CD14-positive monocyte (primary cell): ENCODE data around the gene HDAC7. TPM values are rescaled to one million over a fixed set of nuclear protein-coding genes. Genes with fewer than 3 reads are reported as not detected.
A peak's percentile ranks its signal among the peaks of the same experiment; 100 is the strongest.

Source experiments
- DNase-seq, 3 donors: peaks; one replicate each; pipeline ENCODE4 v3.0.0-alpha.2; 2011 to 2022
- H2AFZ ChIP-seq: 2 replicates; pipeline ENCODE4 v1.6.0; 2012; ENCODE audit warnings: mild to moderate bottlenecking, low read depth, low read length, inconsistent platforms; ENCODE audit not compliant: insufficient read depth, poor library complexity, severe bottlenecking
- H3K27ac ChIP-seq, 2 donors: 1 replicate in 1 of 2; 2 replicates in 1 of 2; pipeline ENCODE4 v1.5.1; 2012 to 2013; ENCODE audit warnings: low read length in 2 of 2, control low read depth in 1 of 2, inconsistent platforms in 1 of 2, low read depth in 1 of 2, mild to moderate bottlenecking in 1 of 2
- H3K27me3 ChIP-seq, 2 donors: one replicate each; pipeline versions ENCODE4 v1.6.0 to v1.6.1; 2011 to 2013; ENCODE audit warnings: low read length in 2 of 2; ENCODE audit not compliant: control insufficient read depth in 2 of 2, insufficient read depth in 2 of 2
- H3K36me3 ChIP-seq, 2 donors: replicated peaks in 1 of 2; 1 replicate in 1 of 2; 2 replicates in 1 of 2; pipeline versions ENCODE4 v1.5.1 to v1.6.1; 2012 to 2013; ENCODE audit warnings: low read length in 2 of 2, control low read depth in 1 of 2, inconsistent platforms in 1 of 2, mild to moderate bottlenecking in 1 of 2; ENCODE audit not compliant: insufficient read depth in 2 of 2, control insufficient read depth in 1 of 2
- H3K4me1 ChIP-seq, 2 donors: 1 replicate in 1 of 2; 2 replicates in 1 of 2; pipeline versions ENCODE4 v1.5.1 to v1.6.1; 2012 to 2013; ENCODE audit warnings: low read length in 2 of 2, control low read depth in 1 of 2, inconsistent platforms in 1 of 2, mild to moderate bottlenecking in 1 of 2, moderate library complexity in 1 of 2; ENCODE audit not compliant: insufficient read depth in 2 of 2, control insufficient read depth in 1 of 2
- H3K4me2 ChIP-seq: replicated peaks from 2 replicates; pipeline ENCODE3; 2012; ENCODE audit warnings: low read length, moderate library complexity, mild to moderate bottlenecking; ENCODE audit not compliant: poor library complexity, severe bottlenecking; ENCODE audit errors: extremely low read depth
- H3K4me3 ChIP-seq, 3 experiments: fragments of 200-600 bp in 1 of 3; sonication (generic) in 1 of 3; replicated peaks in 1 of 3; 1 replicate in 2 of 3; 2 replicates in 1 of 3; pipeline ENCODE4 v1.5.1; 2011 to 2013; ENCODE audit warnings: low read length in 3 of 3, mild to moderate bottlenecking in 3 of 3, control low read depth in 2 of 3, low read depth in 2 of 3, inconsistent platforms in 1 of 3, moderate library complexity in 1 of 3
- H3K79me2 ChIP-seq: 2 replicates; pipeline ENCODE4 v1.6.0; 2012; ENCODE audit warnings: mild to moderate bottlenecking, control low read depth, inconsistent platforms, low read length, moderate library complexity; ENCODE audit not compliant: insufficient read depth
- H3K9ac ChIP-seq: 2 replicates; pipeline ENCODE4 v1.6.0; 2017; ENCODE audit warnings: low read length, mild to moderate bottlenecking; ENCODE audit not compliant: insufficient read depth, poor library complexity, severe bottlenecking
- H3K9me3 ChIP-seq, 2 donors: replicated peaks in 1 of 2; 1 replicate in 1 of 2; 2 replicates in 1 of 2; pipeline versions ENCODE4 v1.5.1 to v1.6.1; 2012 to 2013; ENCODE audit warnings: low read length in 2 of 2, control low read depth in 1 of 2; ENCODE audit not compliant: control insufficient read depth in 1 of 2, insufficient read depth in 1 of 2
- H4K20me1 ChIP-seq: 2 replicates; pipeline ENCODE4 v1.6.0; 2012; ENCODE audit warnings: mild to moderate bottlenecking, low read length, control low read depth, moderate library complexity; ENCODE audit not compliant: insufficient read depth
- H3K27ac Mint-ChIP-seq, 7 donors: one replicate each; pipeline ENCODE4 v1.8.0; 2020; ENCODE audit warnings: mild to moderate bottlenecking in 7 of 7, mixed read lengths in 7 of 7, moderate library complexity in 6 of 7, inconsistent platforms in 2 of 7
- H3K27me3 Mint-ChIP-seq, 3 donors: one replicate each; pipeline ENCODE4 v1.8.0; 2021 to 2022; ENCODE audit warnings: low read depth in 3 of 3, mild to moderate bottlenecking in 3 of 3, mixed read lengths in 3 of 3, moderate library complexity in 3 of 3, inconsistent platforms in 1 of 3
- H3K36me3 Mint-ChIP-seq, 2 donors: one replicate each; pipeline ENCODE4 v1.8.0; 2020; ENCODE audit warnings: mixed read lengths in 2 of 2, inconsistent platforms in 1 of 2, mild to moderate bottlenecking in 1 of 2
- H3K4me1 Mint-ChIP-seq: one replicate; pipeline ENCODE4 v1.8.0; 2020; ENCODE audit warnings: mild to moderate bottlenecking, mixed read lengths
- H3K4me3 Mint-ChIP-seq, 2 donors: one replicate each; pipeline ENCODE4 v1.8.0; 2020; ENCODE audit warnings: mild to moderate bottlenecking in 2 of 2, mixed read lengths in 2 of 2, moderate library complexity in 1 of 2
- H3K9me3 Mint-ChIP-seq, 7 donors: one replicate each; pipeline ENCODE4 v1.8.0; 2020 to 2022; ENCODE audit warnings: mixed read lengths in 7 of 7, mild to moderate bottlenecking in 6 of 7, moderate library complexity in 6 of 7, inconsistent platforms in 2 of 7
- CTCF ChIP-seq: fragments of 200-600 bp; IDR thresholded peaks from one replicate; pipeline ENCODE4 v1.8.0; 2022; ENCODE audit warnings: antibody characterized with exemption, mild to moderate bottlenecking
- WGBS: methylation state at CpG from one replicate; pipeline ENCODE4 v1.1.5; 2013; ENCODE audit warnings: missing lambda C conversion rate; ENCODE audit not compliant: insufficient coverage; 5-methylcytosine and 5-hydroxymethylcytosine counted together
- intact Hi-C, 2 donors: fragments of 100-400 bp; cut with micrococcal nuclease; formaldehyde crosslinking; loops; one replicate each; pipeline versions ENCODE4 v1.15.0 to v1.15.1; 2023
- polyA plus RNA-seq, 3 donors: library from polyadenylated mRNA; depleted of rRNA in 1 of 3; unstranded in 2 of 3; stranded (reverse) in 1 of 3; fragments of 300-500 nt in 2 of 3; fragments of >200 nt in 1 of 3; fragmentation: Illumina TruSeq in 2 of 3; gene quantifications; 1 replicate in 2 of 3; 2 replicates in 1 of 3; pipeline ENCODE4 v1.2.3, GENCODE V29; 2012 to 2021

Gene HDAC7
- polyA plus RNA-seq, 3 donors = 5.9 to 79.2 (median 8.4) TPM

DNA sequence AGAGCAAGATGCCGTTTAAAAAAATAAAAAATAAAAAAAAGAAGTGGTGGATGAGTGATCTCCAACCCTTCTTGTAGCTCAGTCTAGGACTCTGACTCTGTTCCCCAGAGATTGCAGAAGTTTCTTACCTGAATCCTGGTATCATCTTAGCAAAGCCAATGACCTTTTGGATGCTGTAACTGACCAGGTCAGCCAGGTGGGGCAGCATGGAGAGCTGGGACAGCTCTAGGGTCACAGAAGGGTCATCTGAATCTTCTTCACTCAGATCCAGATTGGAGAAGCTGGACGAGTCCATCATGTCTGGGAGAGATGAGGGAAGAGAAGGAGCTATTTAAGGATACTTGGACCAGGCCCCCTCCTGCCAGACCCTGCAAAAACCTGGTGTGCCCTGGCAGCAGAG lies 35.8 kb upstream of the HDAC7 start:
- 86% methylated on average over 1 of the region's 2 CpGs for WGBS
- Histone ChIP-seq H3K4me1 (no peaks in the 10 kb centered on the region), H3K4me3 (no peak overlapping the region), H3K79me2 (no peaks in the 10 kb centered on the region), H3K9ac (no peak overlapping the region), H2AFZ (no peak overlapping the region), H4K20me1 (no peaks in the 10 kb centered on the region), H3K9me3 (no peaks in the 10 kb centered on the region), H3K27ac (no peak overlapping the region), H3K27me3 (no peaks in the 10 kb centered on the region), H3K4me2 (no peak overlapping the region), H3K36me3 (peaks cover 66 to 96% of the 10 kb centered on the region in 2 donors)
- Mint-ChIP-seq H3K4me1 (no peaks in the 10 kb centered on the region), H3K27me3 (peaks cover 0 to 3% (median 0%) of the 10 kb centered on the region in 3 donors), H3K27ac (peak overlapping the region in 2 of 7 donors; percentile 20 to 82), H3K36me3 (peaks cover 76 to 88% of the 10 kb centered on the region in 2 donors), H3K4me3 (no peak overlapping the region), H3K9me3 (no peaks in the 10 kb centered on the region)
- intact Hi-C loops = no loop called here
- DNase-seq = no peak
- TF ChIP-seq CTCF = no peak

- Histone ChIP-seq H3K4me2 (no peak overlapping the region), H3K27ac (no peak overlapping the region), H3K9me3 (no peaks in the 10 kb centered on the region), H3K4me3 (no peak overlapping the region), H2AFZ (no peak overlapping the region), H3K36me3 (peaks cover 67 to 94% of the 10 kb centered on the region in 2 donors), H3K27me3 (no peaks in the 10 kb centered on the region), H3K9ac (no peak overlapping the region), H3K4me1 (no peaks in the 10 kb centered on the region), H4K20me1 (no peaks in the 10 kb centered on the region), H3K79me2 (no peaks in the 10 kb centered on the region)
- H3K27me3 Mint-ChIP-seq = no peaks in the 10 kb centered on the region
- WGBS = 100% methylated on average over 1 of the region's 5 CpGs
- H3K27ac Mint-ChIP-seq = peak overlapping the region in 1 of 7 donors; percentile 1
- no peaks in the 10 kb centered on the region for H3K4me1 Mint-ChIP-seq
- H3K36me3 Mint-ChIP-seq = peaks cover 77 to 87% of the 10 kb centered on the region in 2 donors
- intact Hi-C loops = no loop called here
- TF ChIP-seq CTCF = no peak
- no peak overlapping the region for H3K4me3 Mint-ChIP-seq
- no peak for DNase-seq
- no peaks in the 10 kb centered on the region for H3K9me3 Mint-ChIP-seq
These were observed 34.8 kb upstream of the HDAC7 start for GRCh38 chr12:47854531-47854930.
